H1 (cell line): Measurements from ENCODE around the gene BLOC1S1. TPM values are rescaled to one million over a fixed set of nuclear protein-coding genes. Genes with fewer than 3 reads are reported as not detected.

ENCODE experiments used
- ASH2L ChIP-seq: fragments of 200-600, 300-600 bp; sonication (generic); IDR thresholded peaks from one replicate; pipeline ENCODE4 v1.7.1; 2017; ENCODE audit warnings: low read length
- BCL11A ChIP-seq, 2 experiments: IDR thresholded peaks; one replicate each; pipeline ENCODE4 v1.6.1; 2011; ENCODE audit warnings: low read depth in 2 of 2, low read length in 2 of 2, mild to moderate bottlenecking in 2 of 2
- BRCA1 ChIP-seq: IDR thresholded peaks from 2 replicates; pipeline ENCODE4 v1.6.1; 2012; ENCODE audit warnings: low read depth, low read length, improper control_type of control experiment
- CHD1 ChIP-seq: IDR thresholded peaks from 2 replicates; pipeline ENCODE4 v1.6.1; 2012; ENCODE audit warnings: low read depth, low read length, improper control_type of control experiment
- CHD2 ChIP-seq: IDR thresholded peaks from 2 replicates; pipeline ENCODE4 v1.6.1; 2012; ENCODE audit warnings: low read length, improper control_type of control experiment
- GABPA ChIP-seq: IDR thresholded peaks from 2 replicates; pipeline ENCODE4 v1.6.1; 2011; ENCODE audit warnings: mild to moderate bottlenecking, low read length, moderate library complexity, borderline replicate concordance; ENCODE audit not compliant: insufficient read depth
- HDAC6 ChIP-seq: IDR thresholded peaks from one replicate; pipeline ENCODE4 v1.7.1; 2012; ENCODE audit warnings: low read depth, mild to moderate bottlenecking, inconsistent platforms, low read length, moderate library complexity
- KDM1A ChIP-seq: fragments of 200-600, 300-600 bp; sonication (generic); IDR thresholded peaks from 2 replicates; pipeline ENCODE4 v1.7.1; 2016; ENCODE audit warnings: mild to moderate bottlenecking, low read length, borderline replicate concordance
- KDM4A ChIP-seq: IDR thresholded peaks from one replicate; pipeline ENCODE4 v1.7.1; 2012; ENCODE audit warnings: low read depth, mild to moderate bottlenecking, moderate library complexity, low read length, inconsistent platforms; ENCODE audit not compliant: severe bottlenecking
- MAFK ChIP-seq: IDR thresholded peaks from 2 replicates; pipeline ENCODE4 v1.6.1; 2012; ENCODE audit warnings: low read depth, mild to moderate bottlenecking, improper control_type of control experiment, low read length
- PHF8 ChIP-seq: fragments of 200-600 bp; sonication (generic); conservative IDR thresholded peaks from 2 replicates; pipeline ENCODE4 v1.7.1; 2012; ENCODE audit warnings: low read depth, mild to moderate bottlenecking, inconsistent platforms, low read length, moderate library complexity
- POLR2AphosphoS5 ChIP-seq: IDR thresholded peaks from 2 replicates; pipeline ENCODE4 v1.6.1; 2011; ENCODE audit warnings: low read depth, low read length
- RAD21 ChIP-seq, 2 experiments: IDR thresholded peaks in 1 of 2; conservative IDR thresholded peaks in 1 of 2; 2 replicates each; pipeline ENCODE4 v1.6.1; 2011; ENCODE audit warnings: low read depth in 2 of 2, low read length in 2 of 2, improper control_type of control experiment in 1 of 2, inconsistent platforms in 1 of 2, mild to moderate bottlenecking in 1 of 2, moderate library complexity in 1 of 2
- RNF2 ChIP-seq: fragments of 200-900, 300-1000 bp; sonication (generic); IDR thresholded peaks from 2 replicates; pipeline ENCODE4 v1.7.1; 2016; ENCODE audit warnings: borderline replicate concordance, low read depth, mild to moderate bottlenecking, antibody characterized with exemption, low read length; ENCODE audit not compliant: poor library complexity, severe bottlenecking; ENCODE audit errors: missing control alignments
- RXRA ChIP-seq: IDR thresholded peaks from 2 replicates; pipeline ENCODE4 v1.6.1; 2011; ENCODE audit warnings: low read depth, mild to moderate bottlenecking, low read length, moderate library complexity; ENCODE audit not compliant: insufficient read depth
- SIX5 ChIP-seq: IDR thresholded peaks from 2 replicates; pipeline ENCODE4 v1.6.1; 2011; ENCODE audit warnings: mild to moderate bottlenecking, low read depth, low read length
- SP2 ChIP-seq: IDR thresholded peaks from 2 replicates; pipeline ENCODE4 v1.6.1; 2012; ENCODE audit warnings: mild to moderate bottlenecking, low read length, inconsistent platforms
- polyA plus RNA-seq, 7 experiments: library from polyadenylated mRNA; depleted of rRNA in 3 of 7; stranded (reverse) in 5 of 7; unstranded in 2 of 7; fragments of >200 nt in 5 of 7; fragments of 200-250 nt in 2 of 7; gene quantifications; 1 replicate in 5 of 7; 2 replicates in 1 of 7; 4 replicates in 1 of 7; pipeline versions ENCODE4 v1.2.1 to v1.2.3, GENCODE V29; 2011 to 2013; ENCODE audit warnings: missing spikeins in 2 of 7, mixed read lengths in 2 of 7
- total RNA-seq: library from RNA; stranded (reverse); fragmentation: NEBNext Ultra II Directional; extraction: Animal tissue kit (Norgen Biotek cat#: 25700); gene quantifications from 2 replicates; pipeline ENCODE4 v1.2.1, GENCODE V29; 2021
- TF ChIP-seq, protein P1 (sequence below): IDR thresholded peaks from 2 replicates; pipeline ENCODE4 v1.6.1; 2011; ENCODE audit warnings: low read depth, mild to moderate bottlenecking, low read length; ENCODE audit not compliant: insufficient read depth

Gene BLOC1S1
- total and polyA plus RNA-seq, 2 of the 8 experiments (the other 6 are each of a cell fraction or from before 2014, with no cell fraction given): 91.1 to 185 TPM

DNA sequence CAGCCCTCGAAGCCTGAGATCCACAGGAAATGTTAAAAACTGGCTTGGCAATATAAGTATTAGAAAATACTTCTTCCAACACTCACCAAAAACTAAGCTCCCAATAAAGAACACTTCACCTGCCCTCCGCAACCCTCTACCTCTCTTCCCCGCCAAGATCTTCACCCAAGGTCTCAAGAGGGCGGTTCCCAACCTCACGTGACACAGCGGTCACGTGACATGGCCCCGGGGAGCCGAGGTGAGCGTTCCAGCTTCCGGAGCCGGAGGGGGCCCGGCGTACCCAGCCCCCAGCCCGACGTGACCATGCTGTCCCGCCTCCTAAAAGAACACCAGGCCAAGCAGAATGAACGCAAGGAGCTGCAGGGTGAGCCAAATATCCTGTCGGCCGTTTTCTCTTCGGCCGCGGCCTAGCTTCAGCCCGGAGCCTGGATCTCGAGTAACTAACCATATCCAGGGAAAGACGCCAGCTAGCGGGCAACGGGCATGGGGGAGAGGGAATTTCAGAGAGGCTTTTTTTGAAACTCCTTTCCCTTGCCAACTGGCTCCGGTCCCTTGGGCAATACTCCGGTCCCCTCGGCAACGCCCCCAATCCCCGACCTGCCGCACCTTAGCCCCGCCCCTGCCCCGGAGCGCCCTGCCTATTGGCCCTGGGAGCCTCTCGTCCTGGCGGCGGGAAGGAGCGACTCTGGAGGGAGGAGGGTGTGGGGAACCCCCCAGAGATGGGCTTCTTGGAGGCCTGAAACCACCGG, at the start of gene BLOC1S1 (continued):
- TF ChIP-seq KDM4A (peak; percentile 18), RNF2 (no peak), BCL11A (IDR thresholded peaks at IDR 0.05; ENCODE audit: low read depth in 2 of 2, low read length in 2 of 2) (no peak), GABPA (no peak), CHD2 (peak; percentile 20; the same call in 1 of the 2 replicates), RAD21 (IDR thresholded peaks at IDR 0.05 in 1 of 2, conservative IDR thresholded peaks at IDR 0.05 in 1 of 2; ENCODE audit: low read depth in 2 of 2, low read length in 2 of 2) (no peak), SP2 (no peak), SIX5 (no peak), RXRA (0 out of 2 replicates have a peak, but pooled peaks have one; percentile 47), MAFK (no peak), POLR2AphosphoS5 (peak; percentile 57), HDAC6 (no peak), KDM1A (no peak), ASH2L (peak; percentile 89), PHF8 (peak; percentile 92), BRCA1 (no peak), CHD1 (no peak)
- TF ChIP-seq, protein P1, sequence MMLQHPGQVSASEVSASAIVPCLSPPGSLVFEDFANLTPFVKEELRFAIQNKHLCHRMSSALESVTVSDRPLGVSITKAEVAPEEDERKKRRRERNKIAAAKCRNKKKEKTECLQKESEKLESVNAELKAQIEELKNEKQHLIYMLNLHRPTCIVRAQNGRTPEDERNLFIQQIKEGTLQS: peak; percentile 99
- TF ChIP-seq, all 59 proteins: peak for 26
